Right ventricle myocardium superior (tissue), 1 donor: ENCODE data around the gene CDK5. TPM values are rescaled to one million over a fixed set of nuclear protein-coding genes. Genes with fewer than 3 reads are reported as not detected.

Source experiments
- ATAC-seq: fragments of 200-7000 bp; cut with Tn5 transposase; one replicate; pipeline ENCODE4 v1.9.1; 2020; ENCODE audit warnings: mild to moderate bottlenecking; ENCODE audit not compliant: poor library complexity
- DNase-seq: peaks from one replicate; pipeline ENCODE4 v3.0.0-alpha.2; 2020
- intact Hi-C: fragments of 100-400 bp; cut with DNase I; formaldehyde crosslinking; loops from one replicate; pipeline ENCODE4 v1.11.2; 2022
- total RNA-seq: library from RNA; stranded (reverse); fragmentation: NEBNext Ultra II Directional; extraction: Animal tissue kit (Norgen Biotek cat#: 25700); gene quantifications from one replicate; pipeline ENCODE4 v1.2.1, GENCODE V29; 2021
- donor health status: DM: no; HTN: yes; CAD: no; lungs with severe emphysema.

The CDK5 gene
- total RNA-seq, 1 donor from 2014 or later: 6.3 TPM

DNA sequence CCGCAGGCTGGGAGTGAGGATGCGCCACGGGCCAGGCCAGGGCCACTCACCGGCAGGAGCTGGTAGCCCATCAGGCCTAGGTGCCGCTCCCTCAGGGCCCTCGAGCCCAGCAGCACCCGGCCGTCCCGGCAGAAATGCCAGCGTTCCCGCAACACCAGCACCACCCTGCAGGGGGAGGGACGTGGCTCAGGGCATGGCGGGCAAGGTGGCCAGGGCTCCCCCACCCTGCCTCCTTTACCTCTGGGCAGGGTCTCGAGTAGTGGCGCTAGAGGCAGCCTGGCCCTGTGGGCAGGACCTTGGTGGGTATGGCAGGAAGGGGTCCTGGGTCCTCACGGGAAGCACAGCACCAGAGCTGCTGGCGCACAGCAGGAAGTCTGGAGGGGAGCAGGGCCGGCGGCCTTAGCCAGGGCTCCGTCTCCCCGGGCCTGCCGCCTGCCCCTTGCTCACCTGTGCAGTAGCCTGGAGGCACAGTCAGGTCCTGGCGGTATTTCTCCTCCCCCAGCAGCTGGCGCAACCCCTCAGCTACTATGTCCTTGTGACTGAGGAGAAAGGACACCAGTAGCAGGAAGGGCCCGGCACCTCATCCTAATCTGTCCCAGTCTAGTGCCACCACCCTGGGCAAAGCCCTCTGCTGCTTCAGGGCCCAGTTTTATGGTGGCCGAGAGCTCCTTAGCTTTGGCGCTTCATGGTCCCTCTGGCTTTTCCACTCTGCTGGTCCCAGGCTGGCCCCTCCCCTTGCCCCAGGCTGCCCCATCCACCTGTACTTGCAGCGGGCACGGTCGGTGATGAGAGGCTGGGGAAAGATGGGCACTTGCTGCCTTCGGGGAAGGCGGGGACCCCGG lies 19.4 kb upstream of the CDK5 start:
- DNase-seq (no peak), ATAC-seq (no peak)
- intact Hi-C loops: no loop called here

DNA sequence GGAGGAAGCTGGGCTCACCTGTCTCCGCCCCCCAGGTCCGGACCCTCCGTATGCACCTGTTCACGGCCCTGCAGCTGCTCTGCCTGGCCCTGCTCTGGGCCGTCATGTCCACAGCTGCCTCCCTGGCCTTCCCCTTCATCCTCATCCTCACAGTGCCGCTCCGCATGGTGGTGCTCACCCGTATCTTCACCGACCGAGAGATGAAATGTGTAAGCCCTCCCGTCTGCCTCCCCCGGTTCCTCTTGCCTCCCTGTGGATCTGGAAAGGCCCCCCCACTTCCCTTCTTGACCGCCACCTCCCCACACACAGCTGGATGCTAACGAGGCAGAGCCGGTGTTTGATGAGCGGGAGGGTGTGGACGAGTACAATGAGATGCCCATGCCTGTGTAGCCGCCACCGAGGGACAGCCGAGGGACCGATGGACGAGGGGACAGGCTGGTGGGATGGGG lies 18.3 kb upstream of the CDK5 start:
- intact Hi-C loops: no loop called here
- ATAC-seq: no peak
- DNase-seq: no peak

DNA sequence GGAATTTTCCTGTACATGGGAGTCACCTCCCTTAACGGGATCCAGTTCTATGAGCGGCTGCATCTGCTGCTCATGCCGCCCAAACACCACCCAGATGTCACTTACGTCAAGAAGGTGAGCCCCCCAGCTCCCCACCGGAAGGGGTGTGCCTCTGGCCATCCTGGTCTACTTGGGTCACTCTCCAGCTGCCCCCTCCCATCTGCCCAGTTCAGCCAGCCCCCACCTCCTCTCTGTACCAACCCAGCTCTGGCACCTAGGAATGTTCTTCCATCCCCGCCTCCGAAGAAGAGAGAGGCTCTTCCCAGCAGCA lies 17.9 kb upstream of the CDK5 start:
- no peak for ATAC-seq
- DNase-seq: no peak
- intact Hi-C loops: no loop called here

DNA sequence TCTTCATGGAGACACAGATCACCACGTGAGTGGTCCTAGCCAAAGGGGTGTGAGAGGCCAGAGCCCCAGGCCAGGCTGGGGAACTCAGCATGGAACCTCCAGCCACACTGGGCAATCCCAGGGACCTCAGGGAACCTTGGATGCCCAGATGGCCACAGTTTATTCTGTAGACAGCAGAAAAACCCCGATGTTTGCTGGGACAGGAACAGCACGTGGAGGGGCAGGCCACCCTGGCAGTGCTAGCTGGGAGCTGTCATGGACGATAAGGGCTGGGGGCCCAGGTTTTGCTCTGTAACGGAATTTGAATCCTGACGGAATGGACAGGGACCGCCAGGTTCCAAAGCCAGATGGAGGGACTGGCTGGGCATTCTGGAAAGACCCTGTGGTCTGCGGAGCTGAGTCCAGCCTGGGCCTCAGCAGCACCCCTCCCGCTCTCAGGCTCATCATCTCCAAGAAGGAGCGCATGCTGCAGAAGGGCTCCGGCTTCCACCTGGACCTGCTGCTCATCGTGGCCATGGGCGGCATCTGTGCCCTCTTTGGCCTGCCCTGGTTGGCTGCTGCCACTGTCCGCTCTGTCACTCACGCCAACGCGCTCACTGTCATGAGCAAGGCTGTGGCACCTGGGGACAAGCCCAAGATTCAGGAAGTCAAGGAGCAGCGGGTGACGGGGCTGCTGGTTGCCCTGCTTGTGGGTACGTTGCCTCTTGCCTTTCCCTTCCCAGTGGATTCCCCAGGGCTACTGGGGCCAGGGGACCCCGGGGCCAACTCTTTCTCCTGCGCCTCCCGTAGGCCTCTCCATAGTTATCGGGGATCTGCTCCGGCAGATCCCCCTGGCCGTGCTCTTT lies 17.3 kb upstream of the CDK5 start:
- intact Hi-C loops: no loop called here
- ATAC-seq (no peak), DNase-seq (no peak)

DNA sequence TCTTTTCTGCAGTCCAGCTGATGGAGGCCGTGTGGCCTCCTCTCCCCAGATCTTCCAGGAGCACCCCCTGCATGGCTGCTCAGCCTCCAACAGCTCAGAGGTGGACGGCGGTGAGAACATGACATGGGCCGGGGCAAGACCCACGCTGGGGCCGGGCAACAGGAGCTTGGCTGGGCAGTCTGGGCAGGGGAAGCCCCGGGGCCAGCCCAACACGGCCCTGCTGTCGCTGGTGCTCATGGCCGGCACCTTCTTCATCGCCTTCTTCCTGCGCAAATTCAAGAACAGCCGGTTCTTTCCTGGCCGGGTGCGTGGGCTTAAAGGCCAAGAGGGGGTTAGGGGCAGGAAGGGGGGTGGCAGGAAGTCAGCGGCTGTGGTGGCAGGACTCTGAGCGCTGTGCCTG lies 16.3 kb upstream of the CDK5 start:
- ATAC-seq: no peak
- intact Hi-C loops: no loop called here
- DNase-seq: no peak

DNA sequence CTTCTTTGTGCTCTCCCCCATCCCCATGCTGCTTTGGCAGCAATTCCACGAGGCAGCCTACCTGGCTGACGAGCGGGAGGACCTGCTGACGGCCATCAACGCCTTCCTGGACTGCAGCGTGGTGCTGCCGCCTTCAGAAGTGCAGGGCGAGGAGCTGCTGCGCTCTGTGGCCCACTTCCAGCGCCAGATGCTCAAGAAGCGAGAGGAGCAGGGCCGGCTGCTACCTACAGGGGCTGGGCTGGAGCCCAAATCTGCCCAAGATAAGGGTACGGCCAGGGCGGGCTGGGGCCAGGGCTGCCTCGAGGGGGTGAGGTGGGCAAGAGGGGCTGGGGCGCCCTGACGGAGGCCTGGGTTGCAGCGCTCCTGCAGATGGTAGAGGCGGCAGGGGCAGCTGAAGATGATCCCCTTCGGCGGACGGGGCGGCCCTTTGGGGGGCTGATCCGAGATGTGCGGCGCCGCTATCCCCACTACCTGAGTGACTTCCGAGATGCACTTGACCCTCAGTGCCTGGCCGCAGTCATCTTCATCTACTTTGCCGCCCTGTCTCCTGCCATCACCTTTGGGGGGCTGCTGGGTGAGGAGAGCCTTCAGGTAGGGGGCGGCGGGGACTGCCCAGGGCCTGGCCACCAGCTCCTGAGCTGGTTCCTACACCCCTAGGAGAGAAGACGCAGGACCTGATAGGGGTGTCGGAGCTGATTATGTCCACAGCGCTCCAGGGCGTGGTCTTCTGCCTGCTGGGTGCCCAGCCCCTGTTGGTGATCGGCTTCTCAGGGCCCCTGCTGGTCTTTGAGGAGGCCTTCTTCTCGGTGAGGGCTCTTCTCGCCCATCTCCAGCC lies 13.6 kb upstream of the CDK5 start:
- ATAC-seq: no peak
- intact Hi-C loops: no loop called here
- DNase-seq: no peak

DNA sequence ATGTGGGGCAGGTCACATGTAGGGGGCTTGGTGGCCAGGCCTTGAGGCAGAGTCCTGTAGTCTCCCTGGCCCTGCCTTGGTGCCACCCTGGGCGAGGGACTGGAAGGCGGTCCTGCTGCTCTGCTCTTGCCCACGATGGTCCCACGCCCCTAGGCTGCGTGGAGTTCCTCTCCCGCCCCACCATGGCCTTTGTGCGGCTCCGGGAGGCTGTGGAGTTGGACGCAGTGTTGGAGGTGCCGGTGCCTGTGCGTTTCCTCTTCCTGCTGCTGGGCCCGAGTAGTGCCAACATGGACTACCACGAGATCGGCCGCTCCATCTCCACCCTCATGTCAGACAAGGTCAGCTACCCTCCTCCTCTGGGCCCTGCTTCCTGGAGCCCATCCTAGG lies 12.9 kb upstream of the CDK5 start:
- no peak for ATAC-seq
- DNase-seq: no peak
- intact Hi-C loops: no loop called here

DNA sequence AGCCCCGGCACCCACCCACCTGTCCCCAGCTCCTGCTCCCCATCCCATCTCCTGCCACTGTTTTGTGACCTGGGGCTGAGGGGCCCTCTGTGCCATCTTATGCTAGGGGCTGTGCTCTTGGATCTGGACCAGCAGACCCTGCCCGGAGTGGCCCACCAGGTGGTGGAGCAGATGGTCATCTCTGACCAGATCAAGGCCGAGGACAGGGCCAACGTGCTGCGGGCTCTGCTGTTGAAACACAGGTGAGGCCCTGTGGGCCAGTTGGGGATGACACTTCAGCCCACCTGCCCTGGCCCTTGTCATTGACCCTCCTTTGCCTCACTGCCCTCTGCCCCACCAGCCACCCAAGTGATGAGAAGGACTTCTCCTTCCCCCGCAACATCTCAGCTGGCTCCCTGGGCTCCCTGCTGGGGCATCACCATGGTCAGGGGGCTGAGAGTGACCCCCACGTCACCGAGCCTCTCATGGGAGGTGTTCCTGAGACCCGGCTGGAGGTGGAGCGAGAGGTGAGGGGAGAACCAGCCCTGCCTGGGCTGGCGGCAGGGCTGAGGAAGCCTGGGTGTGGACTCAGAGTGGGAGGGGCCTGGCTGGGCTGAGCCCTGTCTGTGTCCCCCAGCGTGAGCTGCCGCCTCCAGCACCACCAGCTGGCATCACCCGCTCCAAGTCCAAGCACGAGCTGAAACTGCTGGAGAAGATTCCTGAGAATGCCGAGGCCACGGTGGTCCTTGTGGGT lies 12.3 kb upstream of the CDK5 start:
- DNase-seq: no peak
- no peak for ATAC-seq
- intact Hi-C loops: no loop called here

DNA sequence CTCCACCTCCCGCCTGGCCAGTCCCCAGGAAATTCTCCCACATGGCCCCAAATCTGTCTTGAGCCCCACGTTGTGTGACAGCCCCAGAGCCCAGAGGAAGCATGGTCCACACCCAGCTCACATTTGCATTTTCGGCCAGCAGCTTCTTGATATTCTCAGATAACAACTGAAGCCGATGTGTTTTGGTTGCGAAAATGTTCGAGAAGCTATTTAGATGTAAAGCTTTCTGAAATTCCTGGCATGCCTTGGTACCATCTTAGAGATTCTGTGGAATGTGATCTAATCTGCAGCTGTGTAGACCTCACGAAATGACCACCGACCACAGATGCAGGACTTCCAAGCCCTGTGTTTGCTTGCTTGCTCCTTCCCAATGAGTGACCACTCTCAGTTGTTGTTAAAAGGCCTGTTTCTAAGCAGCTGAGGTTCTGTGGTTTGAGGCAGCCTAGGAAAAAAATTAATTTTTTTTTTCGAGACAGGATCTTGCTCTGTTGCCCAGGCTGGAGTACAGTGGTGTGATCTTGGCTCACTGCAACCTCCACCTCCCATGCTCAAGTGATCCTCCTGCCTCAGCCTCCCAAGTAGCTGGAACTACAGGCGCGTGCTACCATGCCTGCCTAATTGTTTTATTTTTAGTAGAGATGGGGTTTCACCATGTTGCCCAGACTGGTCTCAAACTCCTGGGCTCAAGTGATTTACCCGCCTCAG lies 10.5 kb upstream of the CDK5 start:
- intact Hi-C loops: no loop called here
- no peak for ATAC-seq

DNA sequence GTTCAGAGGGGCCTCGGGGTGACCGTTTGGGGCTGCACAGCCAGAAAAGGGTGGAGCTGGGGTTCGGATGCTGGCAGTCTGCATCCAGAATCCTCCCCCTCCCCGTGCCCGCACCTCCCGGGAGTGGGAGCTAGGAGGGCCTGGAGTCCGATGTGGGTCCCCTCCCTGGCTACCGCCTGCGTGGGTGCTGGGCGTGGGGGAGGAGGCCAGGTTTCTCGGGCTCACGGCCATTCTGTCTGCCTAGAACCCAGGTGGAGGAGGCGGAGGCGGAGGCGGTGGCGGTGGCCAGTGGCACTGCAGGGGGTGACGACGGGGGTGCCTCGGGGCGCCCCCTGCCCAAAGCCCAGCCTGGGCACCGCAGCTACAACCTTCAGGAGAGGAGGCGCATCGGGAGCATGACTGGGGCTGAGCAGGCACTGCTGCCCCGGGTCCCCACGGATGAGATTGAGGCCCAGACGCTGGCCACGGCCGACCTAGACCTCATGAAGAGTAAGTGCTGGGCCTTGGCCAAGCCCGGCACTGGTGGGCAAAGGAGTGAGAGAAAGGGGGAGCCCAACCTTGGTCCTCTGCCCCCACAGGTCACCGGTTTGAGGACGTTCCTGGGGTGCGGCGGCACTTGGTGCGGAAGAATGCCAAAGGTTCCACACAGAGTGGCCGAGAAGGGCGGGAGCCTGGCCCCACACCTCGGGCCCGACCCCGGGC lies 8.7 kb upstream of the CDK5 start:
- DNase-seq (no peak), ATAC-seq (no peak)
- intact Hi-C loops: no loop called here

More for the DNA sequence above, 10.5 kb upstream of the CDK5 start:
- no peak for DNase-seq

DNA sequence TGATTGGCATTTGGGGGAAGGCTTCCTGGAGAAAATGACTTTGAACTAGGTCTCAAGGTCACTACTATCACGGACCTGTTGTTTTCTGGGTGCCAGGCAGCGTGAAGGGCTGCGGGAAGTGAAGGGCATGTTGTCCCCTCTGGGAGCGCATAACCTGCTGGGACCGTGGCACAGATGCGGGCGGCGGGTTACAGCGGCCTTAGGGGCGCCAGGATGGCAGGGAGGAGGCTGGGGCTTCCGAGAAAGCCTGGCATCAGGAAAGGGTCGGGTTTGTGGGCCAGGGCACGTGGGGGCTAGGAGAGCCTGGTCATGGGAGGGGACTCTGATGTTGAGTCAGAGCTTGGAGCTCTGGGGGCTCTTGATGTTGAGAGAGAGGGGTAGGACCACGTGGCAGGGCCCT lies 7.8 kb upstream of the CDK5 start:
- DNase-seq (no peak), ATAC-seq (no peak)
- intact Hi-C loops: no loop called here

DNA sequence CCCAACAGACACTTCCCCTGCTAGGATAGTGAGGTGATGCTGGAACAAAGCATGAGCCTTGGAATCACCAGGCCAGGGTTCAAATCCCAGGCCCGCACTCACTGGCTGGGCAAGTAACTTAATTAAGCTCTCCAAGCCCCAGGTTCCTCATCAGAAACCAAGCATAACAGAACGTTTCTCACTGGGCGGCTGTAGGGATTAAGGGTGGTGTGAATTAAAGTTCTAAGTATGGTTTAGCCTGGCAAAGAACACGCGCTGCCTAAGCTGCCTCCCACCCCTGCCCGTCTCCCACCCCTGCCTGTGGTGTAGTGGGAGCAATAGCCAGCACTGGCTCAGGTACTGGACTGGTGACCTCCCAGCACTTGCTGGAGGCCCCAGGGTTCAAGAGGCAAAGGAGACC lies 7.3 kb upstream of the CDK5 start:
- intact Hi-C loops: no loop called here
- DNase-seq: no peak
- no peak for ATAC-seq

DNA sequence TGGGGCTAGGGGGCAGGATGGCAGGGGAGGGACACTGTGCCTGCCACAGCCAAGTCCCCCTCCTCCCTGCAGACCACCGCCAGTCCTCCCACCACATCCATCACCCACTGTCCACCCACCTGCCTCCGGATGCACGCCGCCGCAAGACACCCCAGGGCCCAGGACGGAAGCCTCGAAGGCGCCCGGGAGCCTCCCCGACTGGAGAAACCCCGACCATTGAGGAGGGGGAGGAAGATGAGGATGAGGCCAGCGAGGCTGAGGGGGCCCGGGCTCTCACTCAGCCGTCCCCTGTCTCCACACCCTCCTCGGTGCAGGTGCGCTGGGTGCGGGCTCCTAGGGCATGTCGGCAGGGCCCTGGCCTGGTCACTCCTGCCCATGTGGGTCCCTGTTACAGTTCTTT lies 6.8 kb upstream of the CDK5 start:
- intact Hi-C loops: no loop called here
- no peak for ATAC-seq

DNA sequence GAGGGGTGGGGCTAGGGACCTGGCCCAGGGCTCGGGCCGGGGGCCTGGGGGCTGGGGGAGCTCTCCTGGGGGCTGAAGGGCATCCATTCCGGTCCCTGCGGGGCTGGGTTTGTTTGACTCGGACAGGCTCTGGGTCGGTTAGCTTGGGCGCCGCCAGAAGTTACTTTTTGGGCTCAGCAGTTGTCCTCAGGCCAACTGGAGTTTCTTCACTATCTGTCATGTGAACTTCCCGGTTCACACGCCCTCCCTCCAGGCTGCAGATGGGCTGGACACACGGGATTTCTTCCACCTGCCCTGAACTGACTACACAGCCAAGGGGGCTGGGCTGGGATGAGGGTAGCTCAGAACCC lies 5.5 kb upstream of the CDK5 start:
- peak; percentile 58 for DNase-seq
- no peak for ATAC-seq
- intact Hi-C loops: no loop called here

More for the DNA sequence above, 6.8 kb upstream of the CDK5 start:
- DNase-seq: no peak

DNA sequence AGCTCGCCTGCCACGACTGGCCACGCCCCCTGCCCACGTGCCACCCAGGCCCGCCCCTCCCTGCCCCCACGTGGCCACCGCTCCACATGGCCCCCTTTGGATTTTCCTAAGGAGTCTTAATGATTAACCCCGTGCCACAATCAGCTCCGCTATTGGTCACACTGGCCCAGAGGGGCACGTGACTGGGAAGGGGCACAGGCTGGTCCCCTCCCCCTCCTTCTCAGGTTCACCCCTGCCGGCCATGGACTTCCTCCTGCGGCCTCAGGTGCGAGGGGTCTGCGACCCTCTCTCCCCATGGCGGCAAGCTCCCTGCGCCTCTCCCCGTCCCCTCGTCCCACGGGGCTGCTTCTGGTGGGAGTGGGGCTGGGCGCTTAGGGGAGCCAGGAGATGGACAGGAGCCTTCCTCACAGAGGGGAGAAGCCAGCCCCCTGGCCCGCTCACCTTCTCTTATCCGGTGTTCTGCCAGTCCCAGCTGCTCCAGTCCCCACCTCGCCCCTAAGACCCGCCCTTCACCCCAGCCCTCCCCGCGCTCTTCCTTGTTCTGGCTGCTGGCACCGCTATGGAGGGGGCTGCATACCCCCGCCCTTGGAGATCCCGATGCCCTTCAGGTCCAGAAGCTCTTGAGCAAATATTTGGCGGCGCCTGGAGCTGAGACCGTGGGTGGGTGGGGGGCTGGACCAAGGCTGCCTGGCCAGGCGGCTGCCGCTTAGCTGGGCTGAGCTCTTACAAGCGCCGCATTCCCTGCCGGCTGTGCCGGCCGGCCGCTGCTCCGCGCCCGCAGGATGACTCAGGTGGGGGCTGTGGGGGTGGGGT lies 4.9 kb upstream of the CDK5 start:
- DNase-seq: no peak
- intact Hi-C loops: no loop called here
- no peak for ATAC-seq

DNA sequence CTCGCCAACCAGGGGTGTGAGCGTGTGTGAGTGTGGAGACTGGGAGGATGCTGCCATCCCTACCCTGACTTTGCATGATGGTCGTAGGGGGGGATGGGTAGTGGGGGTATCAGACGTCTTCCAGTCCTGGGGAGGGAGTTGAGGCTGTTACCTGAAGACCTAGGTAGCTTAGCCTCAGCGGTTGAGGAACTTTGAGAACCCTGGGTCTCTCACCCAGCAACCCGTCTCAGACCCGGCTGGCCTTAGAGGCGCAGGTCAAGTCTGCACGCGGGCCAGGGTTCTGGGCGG lies 4.4 kb upstream of the CDK5 start:
- DNase-seq (no peak), ATAC-seq (no peak)

More for the DNA sequence above, 4.4 kb upstream of the CDK5 start:
- intact Hi-C loops: no loop called here
